Measurements from ENCODE around the gene ZMIZ1. TPM values are rescaled to one million over a fixed set of nuclear protein-coding genes. Genes with fewer than 3 reads are reported as not detected.

Gene ZMIZ1
- total RNA-seq, 1 donor from 2014 or later: 11.5 TPM

- H3K9ac ChIP-seq (ENCODE audit: low read depth in 1 of 3, low read length in 3 of 3): peak overlapping the region in 2 of 3 donors; percentile 3 to 60
- no peaks in the 10 kb centered on the region for H3K27me3 ChIP-seq (ENCODE audit: control insufficient read depth in 3 of 3, insufficient read depth in 3 of 3, low read length in 3 of 3)
- H3K36me3 ChIP-seq (ENCODE audit: control insufficient read depth in 3 of 3, insufficient read depth in 3 of 3, low read length in 3 of 3): no peaks in the 10 kb centered on the region
- peaks cover 87 to 93% (median 93%) of the 10 kb centered on the region in 3 donors for H3K4me1 ChIP-seq (ENCODE audit: control insufficient read depth in 3 of 3, insufficient read depth in 3 of 3, low read length in 3 of 3)
- H3K27ac ChIP-seq (ENCODE audit: low read depth, low read length): peak overlapping the region; percentile 36
- H3K9me3 ChIP-seq (ENCODE audit: control insufficient read depth in 3 of 3, low read length in 3 of 3): no peaks in the 10 kb centered on the region
- H3K4me3 ChIP-seq (ENCODE audit: low read length in 3 of 3): peak overlapping the region in 1 of 3 donors; percentile 41
These were observed 11.0 kb downstream of the ZMIZ1 start for GRCh38 chr10:79079490-79080355.

- Histone ChIP-seq H3K27ac (ENCODE audit: low read depth, low read length) (peak overlapping the region; percentile 87), H3K9ac (ENCODE audit: low read depth in 1 of 3, low read length in 3 of 3) (peak overlapping the region; percentile 47 to 71 (median 50)), H3K4me1 (ENCODE audit: control insufficient read depth in 3 of 3, insufficient read depth in 3 of 3, low read length in 3 of 3) (peaks cover 83 to 92% (median 90%) of the 10 kb centered on the region in 3 donors)
These were observed 12.7 kb downstream of the ZMIZ1 start for GRCh38 chr10:79081353-79082034.

GRCh38 chr10:79082035-79082373 is 13.2 kb downstream of the ZMIZ1 start:
- peak overlapping the region; percentile 47 to 71 (median 50) for H3K9ac ChIP-seq (ENCODE audit: low read depth in 1 of 3, low read length in 3 of 3)
- H3K4me3 ChIP-seq (ENCODE audit: low read length in 3 of 3): peak overlapping the region in 2 of 3 donors; percentile 14 to 45
- H3K27ac ChIP-seq (ENCODE audit: low read depth, low read length): peak overlapping the region; percentile 87
- peaks cover 80 to 90% (median 87%) of the 10 kb centered on the region in 3 donors for H3K4me1 ChIP-seq (ENCODE audit: control insufficient read depth in 3 of 3, insufficient read depth in 3 of 3, low read length in 3 of 3)
- no peaks in the 10 kb centered on the region for H3K9me3 ChIP-seq (ENCODE audit: control insufficient read depth in 3 of 3, low read length in 3 of 3)
- peaks cover 0 to 2% (median 0%) of the 10 kb centered on the region in 3 donors for H3K36me3 ChIP-seq (ENCODE audit: control insufficient read depth in 3 of 3, insufficient read depth in 3 of 3, low read length in 3 of 3)
- no peaks in the 10 kb centered on the region for H3K27me3 ChIP-seq (ENCODE audit: control insufficient read depth in 3 of 3, insufficient read depth in 3 of 3, low read length in 3 of 3)

More at GRCh38 chr10:79081353-79082034, 12.7 kb downstream of the ZMIZ1 start:
- no peaks in the 10 kb centered on the region for H3K9me3 ChIP-seq (ENCODE audit: control insufficient read depth in 3 of 3, low read length in 3 of 3)
- peaks cover 0 to 2% (median 0%) of the 10 kb centered on the region in 3 donors for H3K36me3 ChIP-seq (ENCODE audit: control insufficient read depth in 3 of 3, insufficient read depth in 3 of 3, low read length in 3 of 3)
- no peaks in the 10 kb centered on the region for H3K27me3 ChIP-seq (ENCODE audit: control insufficient read depth in 3 of 3, insufficient read depth in 3 of 3, low read length in 3 of 3)
- peak overlapping the region in 2 of 3 donors; percentile 14 to 22 for H3K4me3 ChIP-seq (ENCODE audit: low read length in 3 of 3)

- H3K9me3 ChIP-seq (ENCODE audit: control insufficient read depth in 3 of 3, low read length in 3 of 3): no peaks in the 10 kb centered on the region
- H3K9ac ChIP-seq (ENCODE audit: low read depth in 1 of 3, low read length in 3 of 3): peak overlapping the region in 1 of 3 donors; percentile 71
- no peaks in the 10 kb centered on the region for H3K27me3 ChIP-seq (ENCODE audit: control insufficient read depth in 3 of 3, insufficient read depth in 3 of 3, low read length in 3 of 3)
- peaks cover 86 to 93% (median 90%) of the 10 kb centered on the region in 3 donors for H3K4me1 ChIP-seq (ENCODE audit: control insufficient read depth in 3 of 3, insufficient read depth in 3 of 3, low read length in 3 of 3)
- no peak overlapping the region for H3K4me3 ChIP-seq (ENCODE audit: low read length in 3 of 3)
- peaks cover 0 to 2% (median 0%) of the 10 kb centered on the region in 3 donors for H3K36me3 ChIP-seq (ENCODE audit: control insufficient read depth in 3 of 3, insufficient read depth in 3 of 3, low read length in 3 of 3)
- peak overlapping the region; percentile 87 for H3K27ac ChIP-seq (ENCODE audit: low read depth, low read length)
These were observed 14.1 kb downstream of the ZMIZ1 start for GRCh38 chr10:79082631-79083596.

- Histone ChIP-seq H3K4me3 (ENCODE audit: low read length in 3 of 3) (peak overlapping the region in 2 of 3 donors; percentile 15 to 24), H3K36me3 (ENCODE audit: control insufficient read depth in 3 of 3, insufficient read depth in 3 of 3, low read length in 3 of 3) (peaks cover 0 to 2% (median 0%) of the 10 kb centered on the region in 3 donors), H3K9ac (ENCODE audit: low read depth in 1 of 3, low read length in 3 of 3) (peak overlapping the region in 2 of 3 donors; percentile 0 to 19), H3K27ac (ENCODE audit: low read depth, low read length) (peak overlapping the region; percentile 81), H3K9me3 (ENCODE audit: control insufficient read depth in 3 of 3, low read length in 3 of 3) (no peaks in the 10 kb centered on the region), H3K4me1 (ENCODE audit: control insufficient read depth in 3 of 3, insufficient read depth in 3 of 3, low read length in 3 of 3) (peaks cover 82 to 92% (median 92%) of the 10 kb centered on the region in 3 donors), H3K27me3 (ENCODE audit: control insufficient read depth in 3 of 3, insufficient read depth in 3 of 3, low read length in 3 of 3) (no peaks in the 10 kb centered on the region)
These were observed 15.5 kb downstream of the ZMIZ1 start for GRCh38 chr10:79084012-79084971.

- peaks cover 0 to 2% (median 0%) of the 10 kb centered on the region in 3 donors for H3K36me3 ChIP-seq (ENCODE audit: control insufficient read depth in 3 of 3, insufficient read depth in 3 of 3, low read length in 3 of 3)
- H3K4me3 ChIP-seq (ENCODE audit: low read length in 3 of 3): no peak overlapping the region
- peak overlapping the region; percentile 81 for H3K27ac ChIP-seq (ENCODE audit: low read depth, low read length)
- peaks cover 78 to 91% (median 89%) of the 10 kb centered on the region in 3 donors for H3K4me1 ChIP-seq (ENCODE audit: control insufficient read depth in 3 of 3, insufficient read depth in 3 of 3, low read length in 3 of 3)
- no peaks in the 10 kb centered on the region for H3K9me3 ChIP-seq (ENCODE audit: control insufficient read depth in 3 of 3, low read length in 3 of 3)
- H3K9ac ChIP-seq (ENCODE audit: low read depth in 1 of 3, low read length in 3 of 3): peak overlapping the region in 1 of 3 donors; percentile 19
- no peaks in the 10 kb centered on the region for H3K27me3 ChIP-seq (ENCODE audit: control insufficient read depth in 3 of 3, insufficient read depth in 3 of 3, low read length in 3 of 3)
These were observed 16.3 kb downstream of the ZMIZ1 start for GRCh38 chr10:79084972-79085597.

GRCh38 chr10:79086822-79087221 is 18.1 kb downstream of the ZMIZ1 start:
- H3K27ac ChIP-seq (ENCODE audit: low read depth, low read length): no peak overlapping the region
- no peaks in the 10 kb centered on the region for H3K27me3 ChIP-seq (ENCODE audit: control insufficient read depth in 3 of 3, insufficient read depth in 3 of 3, low read length in 3 of 3)
- H3K9ac ChIP-seq (ENCODE audit: low read depth in 1 of 3, low read length in 3 of 3): peak overlapping the region in 1 of 3 donors; percentile 69
- peaks cover 68 to 89% (median 88%) of the 10 kb centered on the region in 3 donors for H3K4me1 ChIP-seq (ENCODE audit: control insufficient read depth in 3 of 3, insufficient read depth in 3 of 3, low read length in 3 of 3)
- H3K9me3 ChIP-seq (ENCODE audit: control insufficient read depth in 3 of 3, low read length in 3 of 3): no peaks in the 10 kb centered on the region
- peaks cover 0 to 2% (median 0%) of the 10 kb centered on the region in 3 donors for H3K36me3 ChIP-seq (ENCODE audit: control insufficient read depth in 3 of 3, insufficient read depth in 3 of 3, low read length in 3 of 3)
- H3K4me3 ChIP-seq (ENCODE audit: low read length in 3 of 3): no peak overlapping the region

- H3K4me3 ChIP-seq (ENCODE audit: low read length in 3 of 3): peak overlapping the region in 2 of 3 donors; percentile 22 to 42
- peak overlapping the region; percentile 12 to 69 (median 51) for H3K9ac ChIP-seq (ENCODE audit: low read depth in 1 of 3, low read length in 3 of 3)
- peaks cover 68 to 88% (median 88%) of the 10 kb centered on the region in 3 donors for H3K4me1 ChIP-seq (ENCODE audit: control insufficient read depth in 3 of 3, insufficient read depth in 3 of 3, low read length in 3 of 3)
- H3K27me3 ChIP-seq (ENCODE audit: control insufficient read depth in 3 of 3, insufficient read depth in 3 of 3, low read length in 3 of 3): no peaks in the 10 kb centered on the region
- peak overlapping the region; percentile 5 for H3K27ac ChIP-seq (ENCODE audit: low read depth, low read length)
- H3K36me3 ChIP-seq (ENCODE audit: control insufficient read depth in 3 of 3, insufficient read depth in 3 of 3, low read length in 3 of 3): peaks cover 0 to 2% (median 0%) of the 10 kb centered on the region in 3 donors
- no peaks in the 10 kb centered on the region for H3K9me3 ChIP-seq (ENCODE audit: control insufficient read depth in 3 of 3, low read length in 3 of 3)
These were observed 19.0 kb downstream of the ZMIZ1 start for GRCh38 chr10:79087721-79088120.

All from skeletal muscle tissue (tissue), 4 donors.